GM13976 (cell line): ENCODE measurements around the gene CD164.

Source experiments
- DNase-seq: peaks from one replicate; pipeline ENCODE4 v3.0.0; 2012; ENCODE audit warnings: low spot score
- in situ Hi-C: fragments of 300-500 bp; cut with MboI; formaldehyde crosslinking; loops from one replicate; pipeline ENCODE4 v1.12.0; 2022; ENCODE audit warnings: low sequenced_read_pairs, mixed read lengths, inconsistent platforms; ENCODE audit not compliant: unreplicated experiment
- TF ChIP-seq, protein P1 (sequence below): IDR thresholded peaks from 2 replicates; pipeline ENCODE4 v1.5.1; 2012; ENCODE audit warnings: borderline replicate concordance, mild to moderate bottlenecking; ENCODE audit not compliant: insufficient read depth; ENCODE audit errors: extremely low read depth, missing control alignments, control extremely low read depth

CD164 gene

GRCh38 chr6:109381061-109381746 is 1.1 kb downstream of the CD164 start:
- no peak for DNase-seq
- TF ChIP-seq, protein P1, sequence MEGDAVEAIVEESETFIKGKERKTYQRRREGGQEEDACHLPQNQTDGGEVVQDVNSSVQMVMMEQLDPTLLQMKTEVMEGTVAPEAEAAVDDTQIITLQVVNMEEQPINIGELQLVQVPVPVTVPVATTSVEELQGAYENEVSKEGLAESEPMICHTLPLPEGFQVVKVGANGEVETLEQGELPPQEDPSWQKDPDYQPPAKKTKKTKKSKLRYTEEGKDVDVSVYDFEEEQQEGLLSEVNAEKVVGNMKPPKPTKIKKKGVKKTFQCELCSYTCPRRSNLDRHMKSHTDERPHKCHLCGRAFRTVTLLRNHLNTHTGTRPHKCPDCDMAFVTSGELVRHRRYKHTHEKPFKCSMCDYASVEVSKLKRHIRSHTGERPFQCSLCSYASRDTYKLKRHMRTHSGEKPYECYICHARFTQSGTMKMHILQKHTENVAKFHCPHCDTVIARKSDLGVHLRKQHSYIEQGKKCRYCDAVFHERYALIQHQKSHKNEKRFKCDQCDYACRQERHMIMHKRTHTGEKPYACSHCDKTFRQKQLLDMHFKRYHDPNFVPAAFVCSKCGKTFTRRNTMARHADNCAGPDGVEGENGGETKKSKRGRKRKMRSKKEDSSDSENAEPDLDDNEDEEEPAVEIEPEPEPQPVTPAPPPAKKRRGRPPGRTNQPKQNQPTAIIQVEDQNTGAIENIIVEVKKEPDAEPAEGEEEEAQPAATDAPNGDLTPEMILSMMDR, result no peak
- in situ Hi-C loops, result loop anchor here (10.0 kb wide), 2 partner anchors 196 to 286 kb away; partner anchors contain the start of genes CEP57L1 and SESN1

- DNase-seq, result no peak
- TF ChIP-seq, protein P1, result no peak
- in situ Hi-C loops, result loop anchor here (10.0 kb wide), 2 partner anchors 195 to 285 kb away; partner anchors contain the start of genes CEP57L1 and SESN1
These were observed 2.6 kb downstream of the CD164 start for GRCh38 chr6:109379711-109380110.

DNA sequence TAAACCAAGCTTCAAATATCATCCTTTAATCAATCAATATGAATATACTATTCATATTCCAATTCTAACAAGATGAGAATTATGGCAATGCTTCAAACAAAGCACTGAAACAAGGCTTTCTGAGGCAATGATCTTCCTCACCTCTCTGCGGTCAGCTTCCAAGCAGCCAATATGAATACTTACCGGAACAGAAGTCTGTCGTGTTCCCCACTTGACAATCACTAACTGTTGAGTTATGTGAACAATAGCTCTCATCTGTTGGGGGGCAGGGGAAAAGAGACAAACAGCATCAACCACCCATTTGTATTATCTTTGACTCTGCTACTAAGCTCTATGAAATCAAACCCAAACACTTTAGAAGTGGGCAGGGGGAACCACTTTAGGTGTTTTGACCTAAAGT is 4.5 kb downstream of the CD164 start:
- in situ Hi-C loops, result no loop called here
- TF ChIP-seq, protein P1, result no peak
- no peak for DNase-seq

DNA sequence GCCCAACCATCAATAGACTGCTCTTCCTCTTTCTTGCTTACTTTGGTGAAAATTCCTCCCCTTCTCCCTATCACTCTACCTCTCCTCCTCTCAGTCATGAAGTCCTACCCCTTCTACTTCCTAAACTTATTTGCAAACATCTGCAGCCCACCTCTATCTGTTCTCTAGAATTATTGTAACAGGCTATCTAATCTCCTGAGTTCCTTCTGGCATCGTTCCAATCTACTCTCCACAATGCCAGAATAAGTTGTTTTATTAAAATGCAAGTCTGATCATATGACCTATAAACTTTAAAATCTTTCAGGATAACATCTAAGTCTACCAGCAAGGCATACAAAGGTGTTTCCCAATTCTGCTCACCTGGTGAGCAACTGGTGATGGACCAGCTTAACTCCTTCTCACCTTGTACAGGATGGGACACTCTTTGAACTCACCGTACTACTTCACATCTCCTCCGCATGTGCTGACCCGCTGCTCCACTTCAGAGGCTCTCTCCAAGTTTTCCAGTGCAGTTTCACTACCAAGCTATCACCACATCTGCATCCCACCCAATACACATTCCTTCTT is 7.9 kb downstream of the CD164 start:
- in situ Hi-C loops, result no loop called here
- TF ChIP-seq, protein P1, result no peak

DNA sequence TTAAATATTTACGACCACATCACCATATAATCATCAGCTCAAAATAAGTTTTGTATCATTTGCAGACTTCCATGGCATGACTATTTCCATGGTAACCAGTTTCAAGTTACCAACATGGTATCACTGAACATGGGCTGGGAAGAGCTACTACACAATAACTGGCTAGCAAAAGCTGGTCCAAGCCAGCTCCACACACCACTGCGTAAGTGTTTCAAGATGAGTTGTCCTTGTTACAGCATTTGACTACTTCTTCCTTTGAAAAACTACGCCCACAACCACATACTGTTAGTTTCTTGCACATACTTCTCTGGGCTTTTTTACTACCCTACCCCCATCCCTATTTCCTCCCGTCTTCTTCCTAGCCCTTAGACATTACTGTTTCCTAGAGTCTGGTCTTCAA is 8.5 kb downstream of the CD164 start:
- in situ Hi-C loops, result no loop called here
- TF ChIP-seq, protein P1, result no peak
- peak; percentile 41 for DNase-seq

More for the DNA sequence above, 7.9 kb downstream of the CD164 start:
- no peak for DNase-seq

DNA sequence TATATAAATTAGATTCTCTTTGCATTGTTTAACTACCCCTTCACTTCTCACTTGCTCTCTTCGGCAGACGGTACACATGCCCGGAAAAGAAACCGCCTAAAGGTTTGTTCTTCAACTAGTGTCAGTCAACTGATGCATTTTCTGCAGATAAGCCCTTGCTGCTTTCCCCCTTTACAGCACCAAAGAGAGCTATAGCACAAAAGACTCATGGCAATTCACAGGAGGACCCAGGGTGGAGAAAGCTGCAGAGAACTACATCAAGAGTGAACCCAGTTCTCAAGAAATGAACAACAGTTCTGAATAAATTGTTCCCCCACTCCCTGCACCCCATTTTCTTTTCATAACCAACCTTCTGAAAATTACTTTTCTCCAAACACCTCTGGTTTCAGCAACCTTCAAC is 8.9 kb downstream of the CD164 start:
- in situ Hi-C loops, result no loop called here
- TF ChIP-seq, protein P1, result no peak
- no peak for DNase-seq
